ENCODE results near the gene RAPH1.

DNA sequence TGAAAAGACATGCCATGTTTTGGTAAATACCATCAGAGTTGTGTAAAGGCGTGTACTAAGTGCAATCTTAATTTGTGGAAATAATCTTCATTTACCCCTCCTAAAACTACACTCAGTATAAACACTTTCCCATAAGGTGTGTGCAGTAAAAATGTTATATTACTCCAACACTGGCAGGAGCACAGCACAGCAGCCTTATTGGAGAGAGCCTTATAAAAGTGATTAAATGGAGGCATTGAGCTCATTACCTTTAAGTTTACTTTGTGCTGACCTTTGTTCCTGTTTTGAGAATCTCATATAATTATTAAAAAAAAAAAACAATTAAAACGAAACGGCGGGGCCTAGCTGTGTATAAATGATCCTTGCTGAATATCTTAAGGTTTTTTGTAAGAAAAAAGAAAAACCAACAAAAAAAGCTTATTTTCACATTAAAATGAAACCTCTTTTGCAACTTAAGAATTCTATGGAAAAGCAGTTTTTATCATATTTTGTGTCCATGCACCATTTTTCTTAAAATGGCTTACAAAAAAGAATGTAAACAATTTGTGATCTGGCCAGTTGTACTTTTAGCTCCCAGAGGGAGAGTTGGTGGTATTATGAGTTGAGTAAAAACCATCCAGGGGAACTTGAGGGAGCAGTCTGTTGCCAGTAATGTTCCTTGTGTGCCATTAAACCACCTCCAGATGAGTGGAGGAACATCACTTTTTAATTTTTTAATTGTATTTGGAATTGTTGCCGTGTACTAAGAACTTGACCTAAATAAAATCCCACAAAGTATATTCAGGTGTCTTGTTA is 103.5 kb downstream of the RAPH1 start:
- TF ChIP-seq, protein P1, sequence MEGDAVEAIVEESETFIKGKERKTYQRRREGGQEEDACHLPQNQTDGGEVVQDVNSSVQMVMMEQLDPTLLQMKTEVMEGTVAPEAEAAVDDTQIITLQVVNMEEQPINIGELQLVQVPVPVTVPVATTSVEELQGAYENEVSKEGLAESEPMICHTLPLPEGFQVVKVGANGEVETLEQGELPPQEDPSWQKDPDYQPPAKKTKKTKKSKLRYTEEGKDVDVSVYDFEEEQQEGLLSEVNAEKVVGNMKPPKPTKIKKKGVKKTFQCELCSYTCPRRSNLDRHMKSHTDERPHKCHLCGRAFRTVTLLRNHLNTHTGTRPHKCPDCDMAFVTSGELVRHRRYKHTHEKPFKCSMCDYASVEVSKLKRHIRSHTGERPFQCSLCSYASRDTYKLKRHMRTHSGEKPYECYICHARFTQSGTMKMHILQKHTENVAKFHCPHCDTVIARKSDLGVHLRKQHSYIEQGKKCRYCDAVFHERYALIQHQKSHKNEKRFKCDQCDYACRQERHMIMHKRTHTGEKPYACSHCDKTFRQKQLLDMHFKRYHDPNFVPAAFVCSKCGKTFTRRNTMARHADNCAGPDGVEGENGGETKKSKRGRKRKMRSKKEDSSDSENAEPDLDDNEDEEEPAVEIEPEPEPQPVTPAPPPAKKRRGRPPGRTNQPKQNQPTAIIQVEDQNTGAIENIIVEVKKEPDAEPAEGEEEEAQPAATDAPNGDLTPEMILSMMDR (conservative IDR thresholded peaks at IDR 0.05): no peak
- no peak for TF ChIP-seq EZH2 (IDR thresholded peaks at IDR 0.05; ENCODE audit: low read depth)
